Measurements from ENCODE around the gene TMEM161B.
A peak's percentile ranks its signal among the peaks of the same experiment; 100 is the strongest.
"Not testable (repeated sequence)": the region's sequence is repeated elsewhere in the genome, so short reads cannot be mapped to it uniquely, and the experiment has no call there.

The TMEM161B gene

GRCh38 chr5:88183255-88183654, 85.4 kb downstream of the TMEM161B start:
- DNase-seq, result no peak

GRCh38 chr5:88177486-88177885, 91.2 kb downstream of the TMEM161B start:
- DNase-seq, result not testable (repeated sequence)

- no peak for DNase-seq
These were observed 95.5 kb downstream of the TMEM161B start for GRCh38 chr5:88172847-88173758.

GRCh38 chr5:88159591-88159990, 109.1 kb downstream of the TMEM161B start:
- peak in 21 of 58 donors; percentile 0 to 60 (median 18) for DNase-seq

GRCh38 chr5:88158056-88158455, 110.6 kb downstream of the TMEM161B start:
- DNase-seq, result no peak

GRCh38 chr5:88154891-88155290, 113.8 kb downstream of the TMEM161B start:
- no peak for DNase-seq

- no peak for DNase-seq
These were observed 117.9 kb downstream of the TMEM161B start for GRCh38 chr5:88150747-88151146.

- peak in 39 of 58 donors; percentile 6 to 77 (median 43) for DNase-seq
These were observed 122.8 kb downstream of the TMEM161B start for GRCh38 chr5:88145611-88146467.

- DNase-seq, result peak in 21 of 58 donors; percentile 8 to 70 (median 40)
These were observed 123.4 kb downstream of the TMEM161B start for GRCh38 chr5:88145221-88145610.

Data from anterior cingulate cortex (tissue), 58 donors.